PC-9 (cell line): ENCODE measurements around the gene ECE1. TPM values are rescaled to one million over a fixed set of nuclear protein-coding genes. Genes with fewer than 3 reads are reported as not detected.
"Not testable (repeated sequence)": the region's sequence is repeated elsewhere in the genome, so short reads cannot be mapped to it uniquely, and the experiment has no call there.

Experiments used
- BruUV-seq: library from RNA; stranded (reverse); fragments of 400-500 nt; replicated peaks from 2 replicates; lab custom pipeline; 2021; lab: Mats Ljungman, UMichigan
- CTCF ChIA-PET: fragments of 300-600 bp; sonication (Branson Sonifier 250); formaldehyde crosslinking; loops from one replicate; lab custom pipeline; 2022; ENCODE audit warnings: antibody characterized with exemption; lab: Charles Lee
- POLR2A ChIA-PET: fragments of 300-600 bp; sonication (Branson Sonifier 250); formaldehyde crosslinking; loops from one replicate; lab custom pipeline; 2022; ENCODE audit warnings: antibody characterized with exemption; ENCODE audit not compliant: unreplicated experiment; lab: Charles Lee
- DNase-seq, 2 experiments: peaks; one replicate each; pipeline versions ENCODE4 v3.0.0 to v3.0.0-alpha.2; 2015 to 2022; ENCODE audit warnings: mixed read lengths in 1 of 2
- H2AFZ ChIP-seq: fragments of 200-600 bp; sonication (generic); 2 replicates; pipeline ENCODE4 v1.8.1; 2017; ENCODE audit warnings: antibody characterized with exemption
- H3F3A ChIP-seq: fragments of 200-600 bp; sonication (generic); 2 replicates; pipeline ENCODE4 v1.8.1; 2017; ENCODE audit warnings: antibody characterized with exemption, mild to moderate bottlenecking, low read depth; ENCODE audit not compliant: insufficient read depth
- H3K27ac ChIP-seq: fragments of 200-600 bp; sonication (generic); 2 replicates; pipeline ENCODE4 v1.6.1; 2016; ENCODE audit warnings: mixed run types
- H3K27me3 ChIP-seq: fragments of 200-600 bp; sonication (generic); 2 replicates; pipeline ENCODE4 v1.6.1; 2016; ENCODE audit warnings: low read depth, mixed run types; ENCODE audit not compliant: insufficient read depth
- H3K36me3 ChIP-seq: fragments of 200-600 bp; sonication (generic); 2 replicates; pipeline ENCODE4 v1.6.1; 2016; ENCODE audit warnings: low read depth, mixed run types
- H3K4me1 ChIP-seq: fragments of 200-600 bp; sonication (generic); replicated peaks from 2 replicates; pipeline ENCODE4 v1.6.1; 2016; ENCODE audit warnings: mixed run types; ENCODE audit not compliant: insufficient read depth
- H3K4me2 ChIP-seq: fragments of 200-600 bp; sonication (generic); 2 replicates; pipeline ENCODE4 v1.6.1; 2017; ENCODE audit warnings: mixed run types
- H3K4me3 ChIP-seq: fragments of 200-600 bp; sonication (generic); 2 replicates; pipeline ENCODE4 v1.6.1; 2016; ENCODE audit warnings: mixed run types
- H3K79me2 ChIP-seq: fragments of 200-600 bp; sonication (generic); 2 replicates; pipeline ENCODE4 v1.6.1; 2017; ENCODE audit warnings: low read depth, mixed run types
- H3K9me2 ChIP-seq: fragments of 200-600 bp; sonication (generic); 2 replicates; pipeline ENCODE4 v1.8.1; 2017; ENCODE audit warnings: mild to moderate bottlenecking; ENCODE audit not compliant: insufficient read depth
- H3K9me3 ChIP-seq: fragments of 200-600 bp; sonication (generic); 2 replicates; pipeline ENCODE4 v1.8.1; 2016; ENCODE audit warnings: low read depth; ENCODE audit not compliant: insufficient read depth
- H4K20me1 ChIP-seq: fragments of 200-600 bp; sonication (generic); 2 replicates; pipeline ENCODE4 v1.8.1; 2017; ENCODE audit not compliant: insufficient read depth
- EZH2 ChIP-seq: fragments of 200-600 bp; sonication (generic); IDR thresholded peaks from 2 replicates; pipeline ENCODE4 v1.8.0; 2017; ENCODE audit warnings: antibody characterized with exemption, low read depth
- intact Hi-C: fragments of 100-400 bp; cut with micrococcal nuclease; formaldehyde crosslinking; loops from one replicate; pipeline ENCODE4 v1.10.0; 2022; ENCODE audit not compliant: unreplicated experiment
- total RNA-seq: library from RNA; stranded (reverse); gene quantifications from 2 replicates; pipeline ENCODE4 v1.2.3, GENCODE V29; 2021
- TF ChIP-seq, protein P1 (sequence below): fragments of 200-600 bp; sonication (generic); conservative IDR thresholded peaks from 2 replicates; pipeline ENCODE4 v1.6.1; 2017; ENCODE audit warnings: mixed run types, antibody characterized with exemption, mild to moderate bottlenecking, moderate library complexity

ECE1 gene
- total RNA-seq, 1 experiment from 2014 or later: 80.8 TPM

DNA sequence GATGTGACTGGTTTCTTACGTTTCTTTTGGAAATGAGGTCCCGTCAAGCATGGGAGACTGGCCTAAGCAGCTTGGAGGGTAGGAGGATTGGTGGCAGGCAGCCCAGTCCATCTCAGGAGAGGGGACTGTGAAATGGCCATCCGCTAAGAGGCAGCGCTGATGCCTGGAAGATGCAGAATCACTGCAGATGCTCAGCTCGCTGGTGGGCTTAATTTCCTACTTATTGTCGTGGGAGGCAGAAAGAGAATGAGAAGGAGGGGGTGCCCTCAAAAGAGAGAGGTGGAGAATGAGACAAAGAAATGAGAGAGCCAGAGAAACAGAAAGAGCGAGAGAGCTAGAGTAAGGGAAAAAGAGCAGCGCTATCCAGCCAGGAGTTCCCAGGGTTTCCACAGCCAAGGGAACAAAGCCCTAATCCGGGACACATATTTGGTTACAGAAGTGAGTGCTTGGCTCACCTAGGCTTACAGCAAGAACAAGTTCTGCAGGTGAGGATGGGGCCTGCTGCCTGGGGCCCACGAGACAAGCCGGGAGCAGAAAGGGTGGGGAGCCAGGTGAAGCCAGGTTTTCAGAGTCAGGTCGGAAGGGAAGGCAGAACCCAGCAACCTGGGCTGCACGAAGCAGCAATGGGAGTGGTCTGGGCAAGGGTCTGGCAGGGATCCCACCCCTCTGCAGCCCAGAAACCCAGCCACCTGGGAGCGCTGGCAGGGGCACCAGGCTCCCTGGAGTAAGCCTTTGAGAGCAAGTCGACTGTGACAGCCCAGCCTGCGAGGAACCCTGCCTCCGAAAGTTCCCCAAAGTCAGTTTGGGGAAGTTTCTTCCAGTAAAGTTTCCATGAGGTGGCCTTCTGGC, 5.8 kb downstream of the ECE1 start:
- Histone ChIP-seq H3K4me3 (no peak overlapping the region), H4K20me1 (0 out of 2 replicates have a peak, but pooled peaks cover 5% of the 10 kb centered on the region), H3K27ac (no peak overlapping the region), H3K79me2 (0 out of 2 replicates have a peak, but pooled peaks cover 3% of the 10 kb centered on the region), H3K9me3 (no peaks in the 10 kb centered on the region), H3K4me2 (no peak overlapping the region), H3K27me3 (no peaks in the 10 kb centered on the region), H3K4me1 (no peaks in the 10 kb centered on the region), H3K36me3 (no peaks in the 10 kb centered on the region), H3K9me2 (no peaks in the 10 kb centered on the region), H3F3A (no peaks in the 10 kb centered on the region), H2AFZ (no peak overlapping the region)
- no peak for TF ChIP-seq EZH2
- TF ChIP-seq, protein P1, sequence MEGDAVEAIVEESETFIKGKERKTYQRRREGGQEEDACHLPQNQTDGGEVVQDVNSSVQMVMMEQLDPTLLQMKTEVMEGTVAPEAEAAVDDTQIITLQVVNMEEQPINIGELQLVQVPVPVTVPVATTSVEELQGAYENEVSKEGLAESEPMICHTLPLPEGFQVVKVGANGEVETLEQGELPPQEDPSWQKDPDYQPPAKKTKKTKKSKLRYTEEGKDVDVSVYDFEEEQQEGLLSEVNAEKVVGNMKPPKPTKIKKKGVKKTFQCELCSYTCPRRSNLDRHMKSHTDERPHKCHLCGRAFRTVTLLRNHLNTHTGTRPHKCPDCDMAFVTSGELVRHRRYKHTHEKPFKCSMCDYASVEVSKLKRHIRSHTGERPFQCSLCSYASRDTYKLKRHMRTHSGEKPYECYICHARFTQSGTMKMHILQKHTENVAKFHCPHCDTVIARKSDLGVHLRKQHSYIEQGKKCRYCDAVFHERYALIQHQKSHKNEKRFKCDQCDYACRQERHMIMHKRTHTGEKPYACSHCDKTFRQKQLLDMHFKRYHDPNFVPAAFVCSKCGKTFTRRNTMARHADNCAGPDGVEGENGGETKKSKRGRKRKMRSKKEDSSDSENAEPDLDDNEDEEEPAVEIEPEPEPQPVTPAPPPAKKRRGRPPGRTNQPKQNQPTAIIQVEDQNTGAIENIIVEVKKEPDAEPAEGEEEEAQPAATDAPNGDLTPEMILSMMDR: no peak
- no TSS peak for BruUV-seq
- no peak for DNase-seq
- ChIA-PET CTCF (no interaction called here), POLR2A (no interaction called here)
- intact Hi-C loops: no loop called here

DNA sequence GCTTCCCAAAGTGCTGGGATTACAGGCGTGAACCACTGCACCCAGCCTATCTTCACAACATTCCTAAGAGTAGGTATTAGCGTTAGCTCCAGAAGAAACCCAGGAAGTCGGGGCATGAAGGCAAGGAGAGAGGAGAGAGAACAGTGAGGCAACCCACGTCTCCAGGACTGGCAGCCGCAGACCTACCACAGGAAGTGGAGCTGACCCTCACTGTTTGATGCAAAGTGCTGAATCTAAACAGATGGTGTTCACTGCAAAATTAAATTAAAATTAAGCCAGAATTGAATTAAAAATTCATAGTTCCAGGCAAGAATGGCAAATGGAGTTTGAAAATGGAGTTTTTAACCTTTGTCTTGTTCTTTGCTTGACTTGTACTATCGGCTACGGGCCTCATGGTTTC, 6.7 kb downstream of the ECE1 start:
- Histone ChIP-seq H2AFZ (no peak overlapping the region), H3K9me2 (no peaks in the 10 kb centered on the region), H3K36me3 (no peaks in the 10 kb centered on the region), H3K4me2 (no peak overlapping the region), H4K20me1 (0 out of 2 replicates have a peak, but pooled peaks cover 5% of the 10 kb centered on the region), H3K79me2 (no peaks in the 10 kb centered on the region), H3K27me3 (no peaks in the 10 kb centered on the region), H3K4me3 (no peak overlapping the region), H3F3A (no peaks in the 10 kb centered on the region), H3K27ac (no peak overlapping the region), H3K4me1 (no peaks in the 10 kb centered on the region), H3K9me3 (no peaks in the 10 kb centered on the region)
- TF ChIP-seq, protein P1: no peak
- no peak for TF ChIP-seq EZH2
- intact Hi-C loops: no loop called here
- ChIA-PET CTCF (no interaction called here), POLR2A (no interaction called here)
- no peak for DNase-seq
- BruUV-seq: no TSS peak

DNA sequence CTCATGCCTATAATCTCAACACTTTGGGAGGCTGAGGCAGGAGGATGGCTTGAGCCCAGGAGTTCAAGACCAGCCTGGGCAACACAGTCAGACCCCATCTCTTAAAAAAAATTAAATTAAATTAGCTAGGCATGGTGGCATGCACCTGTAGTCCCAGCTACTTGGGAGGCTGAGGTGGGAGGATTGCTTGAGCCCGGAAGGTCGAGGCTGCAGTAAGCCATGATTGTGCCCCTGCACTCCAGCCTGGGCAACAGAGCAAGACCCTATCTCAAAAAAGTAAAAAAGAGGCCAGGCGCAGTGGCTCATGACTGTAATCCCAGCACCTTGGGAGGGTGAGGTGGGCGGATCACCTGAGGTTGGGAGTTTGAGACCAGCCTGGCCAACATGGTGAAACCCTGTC, 8.2 kb downstream of the ECE1 start:
- DNase-seq, H3K4me1 ChIP-seq, H3K36me3 ChIP-seq, H2AFZ ChIP-seq, POLR2A ChIA-PET, H3K4me3 ChIP-seq, H3K9me2 ChIP-seq, intact Hi-C loops, H4K20me1 ChIP-seq, H3F3A ChIP-seq, BruUV-seq, H3K27ac ChIP-seq, H3K4me2 ChIP-seq, CTCF ChIA-PET, H3K79me2 ChIP-seq, H3K27me3 ChIP-seq, H3K9me3 ChIP-seq: not testable (repeated sequence)
